ENCODE results near the gene ABCB8. TPM values are rescaled to one million over a fixed set of nuclear protein-coding genes. Genes with fewer than 3 reads are reported as not detected.
A peak's percentile ranks its signal among the peaks of the same experiment; 100 is the strongest.

Gene ABCB8
- total RNA-seq, 2 experiments from 2014 or later = 57.0 to 62.2 TPM

- peaks cover 31% of the 10 kb centered on the region for H3K4me1 Mint-ChIP-seq (ENCODE audit: low read depth)
- H3K27ac Mint-ChIP-seq = no peak overlapping the region
- CTCF ChIA-PET = interaction anchor here (1.2 kb wide), 1 partner anchor 26 kb away, joined by 3 read pairs; the partner anchor contains the start of gene ABCB8
- Histone ChIP-seq H3K4me3 (ENCODE audit: low read length) (no peak overlapping the region), H3K27ac (ENCODE audit: low read depth in 1 of 2, low read length in 2 of 2) (no peak overlapping the region), H3K9me3 (ENCODE audit: control insufficient read depth in 1 of 2, insufficient read depth in 1 of 2, low read length in 2 of 2) (no peaks in the 10 kb centered on the region), H3K27me3 (ENCODE audit: control insufficient read depth in 1 of 2, insufficient read depth in 2 of 2, low read length in 2 of 2) (no peaks in the 10 kb centered on the region), H3K36me3 (ENCODE audit: insufficient read depth, low read length) (no peaks in the 10 kb centered on the region), H3K4me1 (ENCODE audit: insufficient read depth, low read length) (peaks cover 44% of the 10 kb centered on the region)
- no peak for ATAC-seq (ENCODE audit: poor library complexity)
- H3K4me3 Mint-ChIP-seq = no peak overlapping the region
- H3K27me3 Mint-ChIP-seq = no peaks in the 10 kb centered on the region
- DNase-seq = no peak
- no peak for TF ChIP-seq CTCF (IDR thresholded peaks at IDR 0.05)
- intact Hi-C loops (cut with DNase I, micrococcal nuclease) = loop anchor here in 1 of 2 experiments (10.0 kb wide), 1 partner anchor 1339 kb away; a partner anchor contains a TSS
- POLR2A ChIA-PET = no interaction called here
- H3K36me3 Mint-ChIP-seq (ENCODE audit: low read depth) = peaks cover 3% of the 10 kb centered on the region
- H3K9me3 Mint-ChIP-seq = no peaks in the 10 kb centered on the region
Observed at GRCh38 chr7:151053751-151054150, 25.5 kb downstream of the ABCB8 start.

- H3K9me3 ChIP-seq (ENCODE audit: control insufficient read depth in 1 of 2, insufficient read depth in 1 of 2, low read length in 2 of 2) = no peaks in the 10 kb centered on the region
- intact Hi-C loops (cut with DNase I, micrococcal nuclease) = loop anchor here (5.0 to 10.0 kb wide), 3 partner anchors 39 to 1341 kb away; partner anchors contain the start of gene ZNF467 (in 1 of the 2)
Observed at GRCh38 chr7:151056283-151056665, 28.0 kb downstream of the ABCB8 start.

GRCh38 chr7:151056666-151057505, 28.6 kb downstream of the ABCB8 start:
- ATAC-seq (ENCODE audit: poor library complexity) = no peak
- no peak for TF ChIP-seq CTCF (IDR thresholded peaks at IDR 0.05)
- intact Hi-C loops (cut with DNase I, micrococcal nuclease) = loop anchor here (1.0 to 10.0 kb wide), 4 partner anchors 28 to 1342 kb away; partner anchors contain the start of gene ZNF467 (in 1 of the 2)
- Mint-ChIP-seq H3K4me3 (peak overlapping the region; percentile 96), H3K27me3 (no peaks in the 10 kb centered on the region), H3K4me1 (ENCODE audit: low read depth) (peaks cover 48% of the 10 kb centered on the region), H3K9me3 (no peaks in the 10 kb centered on the region), H3K36me3 (ENCODE audit: low read depth) (peaks cover 5% of the 10 kb centered on the region), H3K27ac (no peak overlapping the region)
- Histone ChIP-seq H3K4me1 (ENCODE audit: insufficient read depth, low read length) (peaks cover 56% of the 10 kb centered on the region), H3K4me3 (ENCODE audit: low read length) (peak overlapping the region; percentile 89), H3K27ac (ENCODE audit: low read depth in 1 of 2, low read length in 2 of 2) (no peak overlapping the region), H3K36me3 (ENCODE audit: insufficient read depth, low read length) (peaks cover 4% of the 10 kb centered on the region), H3K27me3 (ENCODE audit: control insufficient read depth in 1 of 2, insufficient read depth in 2 of 2, low read length in 2 of 2) (no peaks in the 10 kb centered on the region), H3K9me3 (ENCODE audit: control insufficient read depth in 1 of 2, insufficient read depth in 1 of 2, low read length in 2 of 2) (no peaks in the 10 kb centered on the region)
- POLR2A ChIA-PET = interaction anchor here (1.5 to 2.8 kb wide), 4 partner anchors 24 to 43 kb away, joined by 5 to 17 read pairs (median 13); partner anchors contain the start of genes ABCB8, FASTK and TMUB1
- CTCF ChIA-PET = no interaction called here
- DNase-seq = peak in 1 of 14 experiments; percentile 44

More at GRCh38 chr7:151056283-151056665, 28.0 kb downstream of the ABCB8 start:
- H3K27me3 Mint-ChIP-seq = no peaks in the 10 kb centered on the region
- DNase-seq (no peak), ATAC-seq (ENCODE audit: poor library complexity) (no peak)
- Histone ChIP-seq H3K27ac (ENCODE audit: low read depth in 1 of 2, low read length in 2 of 2) (no peak overlapping the region), H3K4me1 (ENCODE audit: insufficient read depth, low read length) (peaks cover 57% of the 10 kb centered on the region), H3K36me3 (ENCODE audit: insufficient read depth, low read length) (no peaks in the 10 kb centered on the region), H3K27me3 (ENCODE audit: control insufficient read depth in 1 of 2, insufficient read depth in 2 of 2, low read length in 2 of 2) (no peaks in the 10 kb centered on the region), H3K4me3 (ENCODE audit: low read length) (no peak overlapping the region)
- ChIA-PET POLR2A (no interaction called here), CTCF (no interaction called here)
- peaks cover 5% of the 10 kb centered on the region for H3K36me3 Mint-ChIP-seq (ENCODE audit: low read depth)
- no peak overlapping the region for H3K27ac Mint-ChIP-seq
- H3K4me1 Mint-ChIP-seq (ENCODE audit: low read depth) = peaks cover 42% of the 10 kb centered on the region
- TF ChIP-seq CTCF (IDR thresholded peaks at IDR 0.05) = no peak
- H3K4me3 Mint-ChIP-seq = peak overlapping the region; percentile 96
- no peaks in the 10 kb centered on the region for H3K9me3 Mint-ChIP-seq
